Ovary (tissue), 3 donors: Measurements from ENCODE around the gene PPFIBP2.

Experiments used
- POLR2A ChIP-seq: fragments of 450-650 bp; IDR thresholded peaks from one replicate; pipeline ENCODE4 v1.6.1; 2017; ENCODE audit warnings: antibody characterized with exemption, mild to moderate bottlenecking, moderate library complexity
- TF ChIP-seq, protein P1 (sequence below), 3 donors: fragments of 450-650 bp in 2 of 3; fragments of 200-600 bp in 1 of 3; IDR thresholded peaks; one replicate each; pipeline versions ENCODE4 v1.5.1 to v1.8.0; 2016 to 2022; ENCODE audit warnings: antibody characterized with exemption in 3 of 3, mild to moderate bottlenecking in 1 of 3
- donor health status: DM: no; HTN: no; CAD: no.

DNA sequence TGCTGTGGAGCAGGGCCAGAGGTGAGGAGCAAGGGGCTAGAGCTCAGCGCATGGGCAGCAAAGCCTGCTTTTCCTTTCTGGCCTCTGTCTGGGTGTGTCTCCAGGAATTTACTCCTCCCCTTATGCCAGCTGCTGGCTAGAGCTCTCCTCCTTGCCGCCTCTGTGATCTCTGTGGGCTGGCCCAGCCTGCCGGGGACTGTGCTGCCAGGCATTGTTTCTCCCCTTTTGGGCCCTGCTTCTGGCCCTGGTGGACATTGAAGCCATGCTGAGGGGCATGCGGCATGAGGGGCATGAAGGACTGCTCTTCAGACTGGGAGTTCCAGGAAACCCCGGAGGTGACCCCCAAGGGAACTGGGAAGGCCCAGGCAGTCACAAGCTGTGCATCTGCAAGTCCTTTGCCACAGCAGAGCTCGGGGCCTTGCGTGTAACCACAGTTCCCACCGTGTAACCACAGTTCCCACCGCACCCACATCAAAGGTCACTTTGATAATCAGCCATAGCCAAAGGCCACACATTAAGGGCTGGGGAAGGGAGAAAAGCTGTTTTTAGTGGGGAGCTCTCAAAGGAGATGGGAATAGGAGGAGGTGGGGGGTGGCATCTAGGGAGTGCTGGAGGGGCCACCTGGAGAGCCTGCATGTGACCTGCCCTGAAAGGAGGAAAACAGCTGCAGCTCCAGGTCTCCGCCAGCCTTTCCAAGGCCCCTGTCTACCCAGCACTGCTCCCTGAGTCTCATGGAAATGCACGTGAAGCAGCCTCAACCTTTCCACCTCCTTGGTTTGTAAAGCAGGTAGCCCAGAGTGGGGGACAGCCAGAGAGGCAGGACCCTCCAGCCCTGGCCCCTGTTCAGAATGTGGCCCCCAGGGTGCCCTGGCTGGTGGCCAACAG is 62.3 kb downstream of the PPFIBP2 start:
- TF ChIP-seq, protein P1, sequence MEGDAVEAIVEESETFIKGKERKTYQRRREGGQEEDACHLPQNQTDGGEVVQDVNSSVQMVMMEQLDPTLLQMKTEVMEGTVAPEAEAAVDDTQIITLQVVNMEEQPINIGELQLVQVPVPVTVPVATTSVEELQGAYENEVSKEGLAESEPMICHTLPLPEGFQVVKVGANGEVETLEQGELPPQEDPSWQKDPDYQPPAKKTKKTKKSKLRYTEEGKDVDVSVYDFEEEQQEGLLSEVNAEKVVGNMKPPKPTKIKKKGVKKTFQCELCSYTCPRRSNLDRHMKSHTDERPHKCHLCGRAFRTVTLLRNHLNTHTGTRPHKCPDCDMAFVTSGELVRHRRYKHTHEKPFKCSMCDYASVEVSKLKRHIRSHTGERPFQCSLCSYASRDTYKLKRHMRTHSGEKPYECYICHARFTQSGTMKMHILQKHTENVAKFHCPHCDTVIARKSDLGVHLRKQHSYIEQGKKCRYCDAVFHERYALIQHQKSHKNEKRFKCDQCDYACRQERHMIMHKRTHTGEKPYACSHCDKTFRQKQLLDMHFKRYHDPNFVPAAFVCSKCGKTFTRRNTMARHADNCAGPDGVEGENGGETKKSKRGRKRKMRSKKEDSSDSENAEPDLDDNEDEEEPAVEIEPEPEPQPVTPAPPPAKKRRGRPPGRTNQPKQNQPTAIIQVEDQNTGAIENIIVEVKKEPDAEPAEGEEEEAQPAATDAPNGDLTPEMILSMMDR (IDR thresholded peaks at IDR 0.05): no peak
- TF ChIP-seq POLR2A: no peak
